ENCODE data around the gene PRDM15. TPM values are rescaled to one million over a fixed set of nuclear protein-coding genes. Genes with fewer than 3 reads are reported as not detected.

PRDM15 gene
- total RNA-seq, 2 donors from 2014 or later = 6.7 to 18.1 TPM

DNA sequence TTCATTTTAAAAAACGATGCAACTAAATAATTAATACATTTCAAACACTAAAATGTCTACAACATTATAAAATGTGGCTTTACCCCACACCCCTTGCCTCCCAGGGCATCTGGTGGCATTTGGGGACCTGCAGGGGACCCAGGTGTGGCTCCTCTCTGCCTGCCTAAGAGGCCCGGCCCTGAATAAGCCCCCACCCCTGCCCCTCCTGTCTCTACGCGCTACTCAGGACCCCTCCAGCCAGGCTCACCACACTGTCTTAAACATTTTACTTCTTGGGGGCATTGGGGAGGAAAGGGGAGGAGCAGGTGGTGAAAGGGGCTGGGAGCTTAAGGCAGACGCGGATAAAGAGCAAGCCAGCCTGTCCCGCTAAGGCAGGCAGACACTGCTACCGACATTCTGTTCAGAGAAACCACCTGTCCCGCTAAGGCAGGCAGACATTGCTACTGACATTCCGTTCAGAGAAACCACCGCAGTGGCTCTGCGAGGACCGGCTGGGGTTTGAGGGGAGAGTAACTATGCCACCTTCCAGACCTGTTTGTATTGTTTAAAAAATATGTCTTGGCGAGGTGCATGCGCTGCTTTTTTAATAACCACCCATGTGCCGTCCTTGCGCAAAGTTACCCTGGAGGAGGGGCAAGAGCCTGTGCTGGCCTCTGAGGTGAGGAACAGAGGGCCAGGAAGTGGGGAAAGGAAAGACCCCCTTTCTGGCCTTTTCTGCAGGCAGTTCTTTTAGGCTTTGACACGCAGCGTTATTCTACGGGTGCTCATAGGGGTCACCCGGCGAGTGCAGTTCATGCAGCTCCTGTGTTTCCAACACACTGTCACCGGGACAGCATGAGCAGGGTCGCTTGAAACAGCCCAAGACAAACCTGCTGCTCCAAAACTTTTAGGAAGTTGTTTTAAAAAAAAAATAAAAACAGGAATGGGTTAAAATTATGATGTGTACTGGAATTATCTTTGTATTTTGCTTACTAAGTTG lies 61.0 kb downstream of the PRDM15 start:
- intact Hi-C loops (cut with DNase I) = loop anchor here (2.0 to 5.0 kb wide), 3 partner anchors 139 to 299 kb away; partner anchors contain the start of gene ZBTB21
- DNase-seq (ENCODE audit: low spot score) = no peak

DNA sequence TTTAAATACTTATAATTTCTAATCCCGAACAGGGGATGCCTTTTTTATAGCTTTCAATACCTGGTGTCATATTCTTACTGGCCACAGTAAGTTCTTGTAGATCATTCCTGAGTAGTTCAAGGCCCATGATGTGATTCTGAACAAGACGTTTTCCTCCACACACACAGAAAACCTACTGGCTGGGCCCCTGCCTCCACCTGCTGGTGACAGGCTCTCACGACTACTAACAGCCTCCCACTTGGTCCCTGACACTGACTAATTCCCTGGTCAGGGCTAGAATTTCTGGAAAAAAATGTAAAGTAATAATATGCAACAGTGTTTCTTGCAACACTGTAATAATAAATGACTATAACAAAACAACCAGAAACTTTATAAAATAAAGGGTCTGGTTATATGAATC lies 61.9 kb downstream of the PRDM15 start:
- 7% methylated on average over 3 of the region's 3 CpGs for WGBS
- TF ChIP-seq POLR2A (IDR thresholded peaks at IDR 0.05) (no peak), POLR2AphosphoS5 (IDR thresholded peaks at IDR 0.05) (peak; percentile 32)
- TF ChIP-seq, protein P1, sequence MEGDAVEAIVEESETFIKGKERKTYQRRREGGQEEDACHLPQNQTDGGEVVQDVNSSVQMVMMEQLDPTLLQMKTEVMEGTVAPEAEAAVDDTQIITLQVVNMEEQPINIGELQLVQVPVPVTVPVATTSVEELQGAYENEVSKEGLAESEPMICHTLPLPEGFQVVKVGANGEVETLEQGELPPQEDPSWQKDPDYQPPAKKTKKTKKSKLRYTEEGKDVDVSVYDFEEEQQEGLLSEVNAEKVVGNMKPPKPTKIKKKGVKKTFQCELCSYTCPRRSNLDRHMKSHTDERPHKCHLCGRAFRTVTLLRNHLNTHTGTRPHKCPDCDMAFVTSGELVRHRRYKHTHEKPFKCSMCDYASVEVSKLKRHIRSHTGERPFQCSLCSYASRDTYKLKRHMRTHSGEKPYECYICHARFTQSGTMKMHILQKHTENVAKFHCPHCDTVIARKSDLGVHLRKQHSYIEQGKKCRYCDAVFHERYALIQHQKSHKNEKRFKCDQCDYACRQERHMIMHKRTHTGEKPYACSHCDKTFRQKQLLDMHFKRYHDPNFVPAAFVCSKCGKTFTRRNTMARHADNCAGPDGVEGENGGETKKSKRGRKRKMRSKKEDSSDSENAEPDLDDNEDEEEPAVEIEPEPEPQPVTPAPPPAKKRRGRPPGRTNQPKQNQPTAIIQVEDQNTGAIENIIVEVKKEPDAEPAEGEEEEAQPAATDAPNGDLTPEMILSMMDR (IDR thresholded peaks at IDR 0.05) = peak; percentile 46 to 89 (median 74)
- Histone ChIP-seq H3K4me3 (no peak overlapping the region), H3K4me1 (replicated peaks) (no peaks in the 10 kb centered on the region), H3K27ac (peak overlapping the region in 1 of 2 donors; percentile 7), H3K36me3 (peaks cover 0 to 5% of the 10 kb centered on the region in 2 donors), H3K27me3 (replicated peaks; ENCODE audit: insufficient read depth) (no peaks in the 10 kb centered on the region), H3K9me3 (no peaks in the 10 kb centered on the region)
- peak; percentile 71 for DNase-seq (ENCODE audit: low spot score)
- intact Hi-C loops (cut with DNase I) = loop anchor here (2.0 to 5.0 kb wide), 3 partner anchors 140 to 300 kb away; partner anchors contain the start of gene ZBTB21

More for the DNA sequence above, 61.0 kb downstream of the PRDM15 start:
- TF ChIP-seq POLR2A (IDR thresholded peaks at IDR 0.05) (no peak), POLR2AphosphoS5 (IDR thresholded peaks at IDR 0.05) (no peak)
- TF ChIP-seq, protein P1 (IDR thresholded peaks at IDR 0.05) = no peak
- H3K4me3 ChIP-seq = no peak overlapping the region
- peaks cover 0 to 5% of the 10 kb centered on the region in 2 donors for H3K36me3 ChIP-seq
- H3K4me1 ChIP-seq (replicated peaks) = no peaks in the 10 kb centered on the region
- WGBS = 91% methylated on average over 24 of the region's 24 CpGs
- no peaks in the 10 kb centered on the region for H3K27me3 ChIP-seq (replicated peaks; ENCODE audit: insufficient read depth)
- H3K9me3 ChIP-seq = no peaks in the 10 kb centered on the region
- H3K27ac ChIP-seq = no peak overlapping the region

- Histone ChIP-seq H3K4me3 (no peak overlapping the region), H3K27me3 (replicated peaks; ENCODE audit: insufficient read depth) (no peaks in the 10 kb centered on the region), H3K4me1 (replicated peaks) (no peaks in the 10 kb centered on the region), H3K9me3 (no peaks in the 10 kb centered on the region), H3K27ac (peak overlapping the region in 1 of 2 donors; percentile 7), H3K36me3 (peaks cover 0 to 5% of the 10 kb centered on the region in 2 donors)
- TF ChIP-seq POLR2AphosphoS5 (IDR thresholded peaks at IDR 0.05) = no peak
- TF ChIP-seq, protein P1 (IDR thresholded peaks at IDR 0.05) = peak; percentile 43 to 84 (median 78)
- no peak for TF ChIP-seq POLR2A (IDR thresholded peaks at IDR 0.05)
- intact Hi-C loops (cut with DNase I) = loop anchor here (2.0 to 5.0 kb wide), 3 partner anchors 141 to 300 kb away; partner anchors contain the start of gene ZBTB21
- WGBS = 19% methylated on average over 12 of the region's 12 CpGs
- DNase-seq (ENCODE audit: low spot score) = peak; percentile 55
These were observed 62.5 kb downstream of the PRDM15 start for GRCh38 chr21:41816583-41817165.

- no peaks in the 10 kb centered on the region for H3K4me1 ChIP-seq (replicated peaks)
- WGBS = 95% methylated on average over 50 of the region's 50 CpGs
- peaks cover 0 to 5% of the 10 kb centered on the region in 2 donors for H3K36me3 ChIP-seq
- no peak overlapping the region for H3K4me3 ChIP-seq
- DNase-seq (ENCODE audit: low spot score) = no peak
- TF ChIP-seq, protein P1 (IDR thresholded peaks at IDR 0.05) = no peak
- no peak for TF ChIP-seq POLR2A (IDR thresholded peaks at IDR 0.05)
- no peak for TF ChIP-seq POLR2AphosphoS5 (IDR thresholded peaks at IDR 0.05)
- no peaks in the 10 kb centered on the region for H3K27me3 ChIP-seq (replicated peaks; ENCODE audit: insufficient read depth)
- H3K9me3 ChIP-seq = no peaks in the 10 kb centered on the region
- no peak overlapping the region for H3K27ac ChIP-seq
- intact Hi-C loops (cut with DNase I) = loop anchor here (2.0 to 5.0 kb wide), 3 partner anchors 141 to 301 kb away; partner anchors contain the start of gene ZBTB21
These were observed 63.2 kb downstream of the PRDM15 start for GRCh38 chr21:41815652-41816582.

Data from prostate gland (tissue), 2 donors.